ENCODE measurements around the gene AATF.

GRCh38 chr17:37025238-37025637 is 76.5 kb downstream of the AATF start:
- TF ChIP-seq, protein P1, sequence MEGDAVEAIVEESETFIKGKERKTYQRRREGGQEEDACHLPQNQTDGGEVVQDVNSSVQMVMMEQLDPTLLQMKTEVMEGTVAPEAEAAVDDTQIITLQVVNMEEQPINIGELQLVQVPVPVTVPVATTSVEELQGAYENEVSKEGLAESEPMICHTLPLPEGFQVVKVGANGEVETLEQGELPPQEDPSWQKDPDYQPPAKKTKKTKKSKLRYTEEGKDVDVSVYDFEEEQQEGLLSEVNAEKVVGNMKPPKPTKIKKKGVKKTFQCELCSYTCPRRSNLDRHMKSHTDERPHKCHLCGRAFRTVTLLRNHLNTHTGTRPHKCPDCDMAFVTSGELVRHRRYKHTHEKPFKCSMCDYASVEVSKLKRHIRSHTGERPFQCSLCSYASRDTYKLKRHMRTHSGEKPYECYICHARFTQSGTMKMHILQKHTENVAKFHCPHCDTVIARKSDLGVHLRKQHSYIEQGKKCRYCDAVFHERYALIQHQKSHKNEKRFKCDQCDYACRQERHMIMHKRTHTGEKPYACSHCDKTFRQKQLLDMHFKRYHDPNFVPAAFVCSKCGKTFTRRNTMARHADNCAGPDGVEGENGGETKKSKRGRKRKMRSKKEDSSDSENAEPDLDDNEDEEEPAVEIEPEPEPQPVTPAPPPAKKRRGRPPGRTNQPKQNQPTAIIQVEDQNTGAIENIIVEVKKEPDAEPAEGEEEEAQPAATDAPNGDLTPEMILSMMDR (IDR thresholded peaks at IDR 0.05) = no peak
- TF ChIP-seq POLR2A (IDR thresholded peaks at IDR 0.05) (no peak), POLR2AphosphoS5 (IDR thresholded peaks at IDR 0.05) (no peak)

Data from transverse colon (tissue), 4 donors.